Measurements from ENCODE around the gene CLPTM1L. TPM values are rescaled to one million over a fixed set of nuclear protein-coding genes. Genes with fewer than 3 reads are reported as not detected.
"Not testable (repeated sequence)": the region's sequence is repeated elsewhere in the genome, so short reads cannot be mapped to it uniquely, and the experiment has no call there.

Gene CLPTM1L
- total and polyA plus RNA-seq, 9 donors = 28.1 to 96.2 (median 49.0) TPM

GRCh38 chr5:1374679-1375055, 29.8 kb upstream of the CLPTM1L start:
- WGBS, 3 donors = 35 to 65% (median 41%) methylated on average over 6 of the region's 6 CpGs
- H3K4me3 ChIP-seq = no peak overlapping the region
- H3K27me3 ChIP-seq = no peaks in the 10 kb centered on the region
- DNase-seq = no peak
- intact Hi-C loops (cut with DNase I) = loop anchor here in 1 of 4 donors (10.0 kb wide), 1 partner anchor 270 kb away; no protein-coding TSS in a partner anchor
- no peaks in the 10 kb centered on the region for H3K4me1 ChIP-seq (ENCODE audit: insufficient read depth)
- no peak overlapping the region for H3K27ac ChIP-seq
- no peaks in the 10 kb centered on the region for H3K36me3 ChIP-seq
- H3K9me3 ChIP-seq = no peaks in the 10 kb centered on the region
- no peak for TF ChIP-seq POLR2A (IDR thresholded peaks at IDR 0.05)

GRCh38 chr5:1374030-1374678, 29.3 kb upstream of the CLPTM1L start:
- TF ChIP-seq POLR2A (IDR thresholded peaks at IDR 0.05) = no peak
- no peak for TF ChIP-seq EP300 (IDR thresholded peaks at IDR 0.05)
- no peak for TF ChIP-seq CTCF (IDR thresholded peaks at IDR 0.05)
- no peaks in the 10 kb centered on the region for H3K36me3 ChIP-seq
- H3K4me3 ChIP-seq = no peak overlapping the region
- no peaks in the 10 kb centered on the region for H3K9me3 ChIP-seq
- WGBS, 3 donors = 68 to 75% (median 73%) methylated on average over 9 of the region's 9 CpGs
- H3K27ac ChIP-seq = no peak overlapping the region
- no peaks in the 10 kb centered on the region for H3K4me1 ChIP-seq (ENCODE audit: insufficient read depth)
- intact Hi-C loops (cut with DNase I) = loop anchor here in 1 of 4 donors (10.0 kb wide), 1 partner anchor 271 kb away; no protein-coding TSS in a partner anchor
- H3K27me3 ChIP-seq = no peaks in the 10 kb centered on the region
- DNase-seq = no peak

GRCh38 chr5:1371972-1372342, 27.1 kb upstream of the CLPTM1L start:
- H3K4me3 ChIP-seq; DNase-seq; H3K27me3 ChIP-seq; H3K36me3 ChIP-seq; H3K4me1 ChIP-seq (ENCODE audit: insufficient read depth); H3K27ac ChIP-seq; H3K9me3 ChIP-seq: not testable (repeated sequence)
- intact Hi-C loops (cut with DNase I) = loop anchor here in 1 of 4 donors (10.0 kb wide), 1 partner anchor 273 kb away; no protein-coding TSS in a partner anchor
- WGBS, 3 donors = 88 to 95% (median 90%) methylated on average over 4 of the region's 4 CpGs

GRCh38 chr5:1371218-1371971, 26.5 kb upstream of the CLPTM1L start:
- WGBS, 3 donors = 72 to 85% (median 84%) methylated on average over 13 of the region's 13 CpGs
- intact Hi-C loops (cut with DNase I) = loop anchor here in 1 of 4 donors (10.0 kb wide), 1 partner anchor 273 kb away; no protein-coding TSS in a partner anchor
- no peak overlapping the region for H3K4me3 ChIP-seq

DNA sequence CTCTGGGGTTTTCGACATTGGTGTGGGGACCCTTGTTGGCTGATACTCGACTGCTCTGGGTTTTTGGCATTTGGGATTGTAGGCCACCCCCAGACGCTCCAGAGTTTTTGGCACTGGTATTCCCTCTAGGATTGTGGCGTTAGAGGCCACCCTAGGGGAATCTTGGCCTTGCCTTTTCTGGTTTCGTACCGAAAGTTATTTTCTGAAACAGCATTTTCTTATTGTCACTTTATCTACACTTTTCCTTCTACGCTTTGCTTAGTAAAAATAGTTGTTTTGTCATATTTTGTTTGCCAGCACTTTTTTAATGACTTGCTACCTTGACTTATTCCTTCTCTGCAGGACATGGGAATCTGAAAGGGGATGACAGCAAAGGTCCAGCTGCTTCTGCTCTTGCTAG, 25.1 kb upstream of the CLPTM1L start:
- no peaks in the 10 kb centered on the region for H3K9me3 ChIP-seq
- no peak for DNase-seq

More at GRCh38 chr5:1371218-1371971, 26.5 kb upstream of the CLPTM1L start:
- Histone ChIP-seq H3K36me3 (no peaks in the 10 kb centered on the region), H3K27ac (no peak overlapping the region), H3K27me3 (no peaks in the 10 kb centered on the region), H3K4me1 (ENCODE audit: insufficient read depth) (no peaks in the 10 kb centered on the region), H3K9me3 (no peaks in the 10 kb centered on the region)
- DNase-seq = no peak
- TF ChIP-seq EP300 (IDR thresholded peaks at IDR 0.05) (no peak), CTCF (IDR thresholded peaks at IDR 0.05) (no peak), POLR2A (IDR thresholded peaks at IDR 0.05) (no peak)

More for the DNA sequence above, 25.1 kb upstream of the CLPTM1L start:
- TF ChIP-seq EP300 (IDR thresholded peaks at IDR 0.05) (no peak), POLR2A (IDR thresholded peaks at IDR 0.05) (no peak), CTCF (IDR thresholded peaks at IDR 0.05) (no peak)
- no peak overlapping the region for H3K27ac ChIP-seq
- 72 to 79% (median 76%) methylated on average over 7 of the region's 7 CpGs for WGBS, 3 donors
- no peak overlapping the region for H3K4me3 ChIP-seq
- no peaks in the 10 kb centered on the region for H3K4me1 ChIP-seq (ENCODE audit: insufficient read depth)
- H3K27me3 ChIP-seq = no peaks in the 10 kb centered on the region
- intact Hi-C loops (cut with DNase I) = loop anchor here in 1 of 4 donors (10.0 kb wide), 1 partner anchor 275 kb away; no protein-coding TSS in a partner anchor
- H3K36me3 ChIP-seq = no peaks in the 10 kb centered on the region
